GM18502 (cell line): ENCODE data around the gene BCDIN3D.

Experiments used
- ATAC-seq: cut with Tn5 transposase; IDR thresholded peaks from one replicate; pipeline ENCODE4 v1.9.1; 2021; ENCODE audit warnings: mild to moderate bottlenecking; ENCODE audit not compliant: unreplicated experiment, poor library complexity

Gene BCDIN3D

DNA sequence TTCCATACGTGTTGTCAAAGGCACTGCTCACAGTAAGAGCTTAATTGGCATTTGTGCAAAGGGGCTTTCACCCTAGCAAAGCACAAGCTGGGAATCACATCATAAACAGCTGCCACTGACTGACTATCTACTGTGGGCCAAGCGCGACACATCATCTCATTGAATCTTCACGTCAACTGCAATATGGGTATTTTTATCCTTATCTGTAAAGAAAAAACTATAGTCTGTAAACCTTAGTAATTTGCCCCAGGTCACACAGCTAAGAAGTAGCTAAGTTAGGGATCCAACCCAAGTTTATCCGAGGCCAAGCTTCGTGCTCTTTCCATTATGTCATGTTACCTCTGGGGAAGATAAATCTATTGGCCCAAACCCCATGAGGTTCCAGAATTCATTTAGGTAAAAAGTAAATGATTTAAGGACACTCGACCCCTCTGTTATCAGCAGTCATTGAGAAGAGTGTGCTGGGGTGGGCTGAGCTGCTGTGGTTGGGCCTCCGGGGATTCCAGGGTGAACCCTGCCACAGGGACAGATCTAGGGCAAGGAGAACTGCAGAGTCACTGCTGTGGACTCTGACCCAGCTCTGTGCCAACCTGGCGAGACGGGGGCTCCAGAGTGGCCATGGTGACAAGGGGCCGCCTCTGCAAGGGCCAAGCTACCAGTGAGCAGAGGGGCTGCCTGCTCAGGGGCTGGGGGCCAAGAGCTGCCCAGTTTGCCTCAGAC, 42.3 kb downstream of the BCDIN3D start:
- ATAC-seq: no peak

DNA sequence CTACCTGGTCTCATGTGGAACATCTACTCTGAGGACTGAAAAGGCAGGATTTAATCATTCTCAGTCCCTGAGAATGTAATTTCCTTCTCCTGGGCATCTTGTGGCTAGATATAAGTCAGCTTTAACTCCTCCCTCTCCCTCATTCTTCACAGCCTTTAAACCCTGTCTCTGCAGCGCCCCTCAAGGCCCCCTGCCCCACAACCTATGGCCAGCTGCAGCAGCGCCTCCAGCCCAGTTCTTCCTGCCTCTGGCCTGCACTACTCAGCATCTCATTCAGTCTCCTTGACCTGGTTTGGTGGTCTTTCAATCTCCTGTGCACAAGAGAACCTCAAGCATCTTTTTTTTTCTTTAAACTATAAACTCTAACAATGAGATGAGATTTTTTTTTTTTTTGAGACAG, 44.0 kb downstream of the BCDIN3D start:
- no peak for ATAC-seq

DNA sequence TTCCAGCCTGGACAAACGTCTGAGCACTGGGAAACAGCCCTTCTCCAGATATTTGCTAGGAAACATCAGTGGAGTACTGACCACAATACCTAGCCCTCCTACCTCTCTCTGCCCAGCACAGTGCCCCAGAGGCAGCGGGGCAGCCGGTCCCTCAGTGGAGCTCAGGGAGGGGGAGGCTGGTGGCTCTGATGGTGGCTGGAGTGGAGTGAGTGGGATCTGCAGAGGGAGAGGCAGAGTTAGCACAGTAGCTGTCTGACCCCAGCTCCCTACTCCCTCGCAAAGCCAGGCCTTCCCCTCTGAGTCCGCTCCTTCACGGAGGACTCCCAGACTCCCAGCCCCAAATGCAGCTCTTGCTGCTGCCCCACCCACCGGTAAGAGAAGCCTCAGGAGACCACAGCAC, 44.7 kb downstream of the BCDIN3D start:
- no peak for ATAC-seq

DNA sequence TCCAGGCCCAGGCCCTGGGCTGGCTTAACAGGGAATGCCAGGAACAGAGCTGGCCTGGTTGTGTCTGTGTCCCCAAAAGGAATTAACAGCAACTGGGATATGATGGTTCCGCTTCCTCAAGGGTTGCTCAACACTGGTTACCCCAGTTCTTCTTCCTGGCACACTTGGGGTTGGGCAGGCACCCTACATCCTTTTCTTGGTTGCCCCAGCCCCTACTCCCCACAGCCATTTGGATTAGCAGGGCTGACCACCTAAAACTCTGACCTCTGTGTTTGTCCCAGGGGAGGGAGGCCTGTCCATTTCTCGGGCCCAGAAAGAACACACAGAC, 45.5 kb downstream of the BCDIN3D start:
- no peak for ATAC-seq

DNA sequence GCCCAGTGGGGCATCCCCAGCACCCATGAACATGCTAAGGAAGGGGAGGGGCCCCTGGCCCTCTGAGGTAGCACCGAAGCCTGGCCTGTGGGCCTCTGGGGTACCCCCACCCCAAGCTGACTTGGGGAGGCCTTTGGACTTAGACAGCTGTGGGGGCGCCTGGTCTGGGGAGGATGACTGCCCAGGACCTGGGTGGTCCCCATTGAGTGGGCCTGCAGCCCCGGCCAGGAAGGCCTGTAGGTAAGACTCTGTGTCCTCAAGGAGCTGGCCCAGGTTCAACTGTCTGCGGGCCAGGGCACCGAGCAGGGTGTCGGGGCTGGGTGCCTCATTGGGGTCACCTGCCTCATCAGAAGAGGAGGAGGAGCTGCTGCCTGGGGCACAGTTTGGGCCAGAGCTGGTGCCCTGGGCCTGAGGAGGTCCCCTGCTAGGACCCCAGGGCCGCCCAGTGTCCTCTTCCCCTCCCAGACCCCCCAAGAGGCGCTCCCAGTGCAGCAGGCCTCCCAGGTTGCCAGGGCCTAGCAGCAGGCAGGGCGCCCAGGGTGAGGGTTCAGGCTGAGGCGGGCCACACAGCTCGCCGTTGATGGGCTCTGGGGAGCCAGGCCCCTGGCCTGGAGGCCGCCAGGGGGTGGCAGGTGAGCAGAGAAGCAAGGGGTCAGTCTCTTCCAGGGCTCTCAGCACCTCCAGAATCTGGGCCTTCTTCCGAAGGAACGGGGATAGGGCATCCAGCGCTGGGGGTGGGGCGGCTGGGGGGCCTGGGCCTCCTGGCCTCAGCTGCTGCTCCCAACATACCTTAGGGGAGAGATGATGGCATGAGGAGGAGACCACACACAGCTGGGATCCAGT, 46.1 kb downstream of the BCDIN3D start:
- no peak for ATAC-seq

DNA sequence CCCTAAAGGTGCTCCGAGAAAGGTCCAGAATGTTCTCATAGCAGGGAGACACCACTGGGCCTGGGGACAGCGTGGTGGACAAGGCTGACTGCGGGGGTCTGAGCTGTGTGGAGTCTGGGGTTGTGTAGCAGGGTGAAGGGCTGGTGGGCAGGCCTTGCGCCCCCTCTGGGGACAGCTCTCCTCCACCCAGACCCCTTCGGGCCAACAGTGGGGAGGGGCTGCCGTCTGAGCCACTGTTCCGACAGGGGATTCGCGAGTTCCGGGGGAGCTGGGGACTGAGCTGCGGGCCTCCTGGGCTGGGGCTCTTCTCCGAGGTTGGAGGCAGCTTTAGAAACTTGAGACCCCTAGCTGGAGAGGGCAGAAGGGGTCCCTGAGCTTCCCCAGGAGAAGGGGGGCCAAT, 46.8 kb downstream of the BCDIN3D start:
- ATAC-seq: no peak

DNA sequence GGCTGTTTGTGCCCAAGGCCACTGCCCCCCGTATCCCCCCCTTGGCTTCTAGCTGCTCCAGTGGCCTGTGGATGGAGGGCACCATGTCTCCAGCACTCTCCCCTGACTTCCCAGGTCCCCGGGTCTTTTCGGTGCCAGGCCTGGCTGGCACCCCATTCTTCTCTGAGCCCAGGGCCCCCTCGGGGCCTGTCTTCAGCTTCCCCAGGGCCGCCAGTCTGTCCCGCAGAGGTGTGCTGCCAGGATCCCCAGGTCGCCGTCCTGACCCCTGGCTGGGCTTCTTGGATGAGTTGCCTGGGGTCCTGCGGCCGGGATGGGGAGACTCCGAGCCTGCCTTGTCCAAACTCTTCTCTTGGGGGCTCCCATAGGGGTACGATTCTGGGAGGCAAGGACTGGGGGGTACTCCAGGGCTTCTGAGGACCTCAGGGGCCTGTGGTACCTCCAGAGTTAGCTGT, 47.2 kb downstream of the BCDIN3D start:
- no peak for ATAC-seq

DNA sequence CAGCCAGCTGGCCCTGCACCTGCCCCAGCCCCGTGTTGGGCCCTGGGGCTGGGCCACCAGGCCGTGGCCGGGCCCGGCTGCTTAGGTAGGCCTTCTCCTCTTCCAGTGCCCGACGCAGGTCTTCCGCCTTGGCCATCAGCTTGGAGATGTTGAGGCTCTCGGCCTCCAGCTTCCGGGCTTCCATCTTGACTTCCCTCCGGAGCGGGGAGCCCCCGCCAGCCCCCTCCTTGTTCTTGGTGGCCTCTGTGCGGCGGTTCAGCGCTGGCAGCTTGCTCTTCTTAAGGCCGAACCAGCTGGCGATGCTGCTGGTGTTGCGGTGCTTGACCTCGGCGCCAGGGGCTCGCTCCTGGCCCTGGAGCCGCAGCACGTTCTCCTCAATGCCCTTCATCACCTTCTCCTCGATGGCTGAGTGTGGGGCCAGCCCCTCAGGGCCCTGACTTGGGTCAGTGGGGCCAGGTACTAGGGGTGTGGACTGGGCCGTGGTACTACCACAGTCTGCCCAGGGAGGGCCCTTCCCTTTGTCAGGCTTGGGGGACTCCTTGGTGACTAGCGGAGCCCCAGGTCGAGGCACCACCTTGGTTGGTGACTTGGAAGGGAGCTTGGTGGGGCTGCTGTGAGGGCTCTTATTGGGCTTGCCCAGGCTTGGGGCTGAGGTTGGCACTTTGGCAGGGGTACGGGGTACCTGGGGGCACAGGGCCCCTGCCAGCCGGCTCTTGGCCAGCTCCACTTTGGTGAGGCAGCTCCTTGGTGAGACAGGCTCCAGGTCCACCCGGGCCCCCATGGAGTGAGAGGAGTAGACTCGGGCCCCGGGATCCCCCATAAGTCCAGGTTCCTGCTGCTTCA, 47.9 kb downstream of the BCDIN3D start:
- no peak for ATAC-seq

DNA sequence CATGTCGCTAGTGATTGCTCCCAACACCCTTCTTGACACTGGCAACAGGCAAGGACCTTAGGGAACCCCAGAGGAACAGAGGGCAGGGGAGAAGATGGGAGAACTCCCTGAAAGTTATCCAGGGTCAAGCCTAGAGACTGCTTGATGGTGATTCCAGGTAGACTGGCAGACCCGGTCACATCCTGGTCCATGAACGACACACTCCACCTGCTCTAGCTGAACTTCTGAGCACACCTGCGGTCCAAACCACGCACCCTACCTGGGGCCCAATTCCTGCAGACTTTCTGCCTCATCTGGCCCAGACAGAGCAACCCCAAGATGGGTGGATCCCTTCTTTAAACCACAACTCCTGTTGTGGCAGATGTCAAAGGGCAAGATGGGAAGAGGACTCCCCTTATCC, 48.9 kb downstream of the BCDIN3D start:
- ATAC-seq: no peak

DNA sequence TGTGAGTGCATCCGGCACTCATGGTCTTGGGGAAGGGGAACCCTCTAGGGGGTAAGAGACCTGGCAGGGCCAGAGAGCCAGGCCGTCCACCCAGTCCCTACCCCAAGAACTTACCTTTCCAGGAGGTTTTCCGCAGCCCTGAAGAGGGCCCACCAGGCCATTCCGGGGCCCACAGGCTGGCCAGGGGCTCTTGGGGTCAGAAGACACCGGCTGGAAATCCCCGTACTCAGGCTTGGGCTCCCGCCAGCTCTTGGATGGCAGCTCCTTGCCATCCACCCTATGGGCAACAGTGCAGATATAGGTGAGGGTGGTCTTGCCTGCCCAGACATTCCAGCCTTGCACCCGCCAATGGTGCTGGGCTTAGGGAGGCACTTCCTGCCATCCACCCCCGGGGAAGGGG, 49.3 kb downstream of the BCDIN3D start:
- no peak for ATAC-seq

DNA sequence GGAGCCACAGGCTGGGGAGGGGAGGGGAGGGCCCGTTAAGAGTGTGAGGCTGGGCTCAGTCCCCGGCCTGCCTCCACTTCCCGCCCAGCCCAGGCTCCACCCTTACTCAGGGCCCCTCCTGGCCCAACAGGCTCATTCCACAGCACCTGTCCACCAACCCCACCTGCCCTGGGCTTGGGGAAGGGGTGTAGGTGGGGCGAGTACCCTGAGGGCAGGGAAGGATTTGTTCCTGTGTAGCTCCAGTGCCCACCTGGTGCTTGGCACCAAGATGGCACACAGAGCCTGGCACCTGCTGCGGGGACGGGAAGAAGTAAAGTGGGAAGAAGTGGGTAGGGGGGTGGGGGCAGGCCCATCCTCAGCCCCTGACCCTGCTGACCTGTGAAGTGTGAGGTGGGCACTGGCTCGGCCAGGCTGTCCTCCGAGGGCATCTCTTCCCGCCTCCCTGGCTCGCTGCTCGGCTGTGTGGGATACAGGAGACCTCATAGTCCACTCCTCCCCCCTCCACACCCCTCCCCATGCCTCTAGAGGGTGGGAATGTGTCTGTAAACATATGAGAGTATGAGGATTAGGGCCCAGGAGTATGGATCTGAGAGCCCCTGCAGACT, 49.8 kb downstream of the BCDIN3D start:
- no peak for ATAC-seq

DNA sequence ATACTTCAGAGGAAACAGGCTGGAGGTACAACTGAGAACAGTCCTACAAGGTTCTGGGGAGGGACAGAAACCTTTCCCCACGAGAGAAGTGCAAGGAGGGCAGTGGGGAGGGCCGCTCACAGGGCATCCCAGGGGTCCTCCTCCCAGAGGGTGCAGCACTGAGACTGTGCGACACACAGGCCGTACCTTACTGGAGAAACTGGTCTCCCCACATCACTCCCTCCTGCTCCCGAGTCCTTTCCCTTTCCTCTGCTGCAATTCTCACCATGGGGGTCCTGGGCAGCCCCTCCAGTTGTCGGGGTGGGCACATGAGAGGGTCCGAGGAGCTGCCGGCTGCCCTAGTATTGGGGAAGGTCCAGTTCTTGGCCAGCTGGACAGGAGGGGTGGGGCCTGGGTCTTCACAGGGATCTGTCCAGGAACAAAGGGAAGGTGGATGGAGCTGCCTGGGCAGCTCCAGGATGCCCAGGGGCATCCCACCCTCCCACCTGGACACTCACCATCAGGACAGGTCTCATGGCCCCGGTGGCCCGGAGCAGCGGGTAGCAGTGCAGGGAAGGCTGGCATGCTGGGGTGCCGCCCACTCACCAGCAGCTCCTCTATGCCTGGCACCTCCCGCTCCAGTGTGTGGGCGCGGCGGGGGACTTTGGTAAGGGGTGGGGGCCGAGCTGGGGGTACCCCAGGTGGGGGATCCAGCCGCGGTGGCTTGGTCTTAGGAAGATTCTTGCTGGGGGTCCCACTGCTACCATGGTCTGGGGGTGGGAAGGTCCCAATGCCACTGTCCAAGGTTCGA, 50.5 kb downstream of the BCDIN3D start:
- ATAC-seq: no peak

DNA sequence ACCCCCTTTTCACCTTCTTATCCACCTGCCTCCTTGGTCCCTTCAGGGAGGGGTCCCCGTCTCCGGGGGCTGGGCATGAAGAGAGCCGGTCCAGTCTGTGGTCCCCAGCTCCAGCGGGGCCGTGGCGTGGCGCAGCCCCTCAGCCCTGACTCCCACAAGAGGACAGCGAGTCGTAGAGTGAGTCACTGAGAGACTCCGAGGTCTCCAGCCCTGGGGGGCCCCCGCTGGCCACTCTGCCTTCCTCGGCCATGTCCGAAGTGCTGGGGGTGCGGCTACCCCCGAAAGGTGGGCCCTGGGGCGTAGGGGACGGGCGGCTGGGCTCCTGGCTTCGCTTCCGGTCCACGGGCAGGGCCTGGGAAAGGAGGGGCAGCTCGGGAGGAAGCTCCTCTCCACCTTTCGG, 51.2 kb downstream of the BCDIN3D start:
- ATAC-seq: no peak

DNA sequence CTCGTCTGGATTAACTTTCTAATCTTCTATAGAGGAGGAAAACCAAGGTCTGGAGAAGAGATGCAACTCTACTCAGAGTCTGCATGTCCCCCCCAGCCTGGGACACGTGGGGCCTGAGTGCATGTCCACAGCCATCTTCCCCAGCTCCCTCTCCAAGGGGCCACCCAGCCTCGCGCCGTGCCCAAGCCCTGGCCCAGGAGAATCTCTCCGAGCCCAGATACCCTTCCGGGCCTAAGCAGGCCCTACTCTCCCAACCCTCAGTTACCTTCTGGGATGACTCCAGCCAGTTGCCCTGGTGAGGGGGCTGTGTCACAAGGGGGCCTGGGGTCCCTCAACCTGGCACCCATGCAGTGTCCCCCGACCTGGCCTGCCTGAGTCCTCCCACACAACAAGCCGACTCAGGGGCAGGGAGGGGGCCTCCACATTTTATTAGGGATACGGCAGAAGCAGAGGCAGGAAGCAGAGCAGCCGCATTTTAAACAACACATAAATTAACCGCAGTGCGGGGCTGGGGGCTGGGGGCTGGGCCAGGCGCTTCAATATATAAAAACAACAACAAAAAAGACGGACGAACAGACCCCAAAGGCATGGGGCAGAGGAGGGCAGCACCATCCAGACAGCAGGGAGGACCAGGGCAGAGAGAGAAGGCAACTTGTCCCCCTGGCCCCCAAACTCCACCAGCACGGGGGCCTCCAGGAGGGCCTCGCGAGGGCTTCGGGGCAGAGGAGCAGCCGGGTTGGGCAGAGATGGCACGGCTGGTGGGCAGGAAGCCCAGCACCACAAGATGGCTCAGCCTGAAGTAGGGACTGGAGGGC, 52.0 kb downstream of the BCDIN3D start:
- ATAC-seq: no peak

DNA sequence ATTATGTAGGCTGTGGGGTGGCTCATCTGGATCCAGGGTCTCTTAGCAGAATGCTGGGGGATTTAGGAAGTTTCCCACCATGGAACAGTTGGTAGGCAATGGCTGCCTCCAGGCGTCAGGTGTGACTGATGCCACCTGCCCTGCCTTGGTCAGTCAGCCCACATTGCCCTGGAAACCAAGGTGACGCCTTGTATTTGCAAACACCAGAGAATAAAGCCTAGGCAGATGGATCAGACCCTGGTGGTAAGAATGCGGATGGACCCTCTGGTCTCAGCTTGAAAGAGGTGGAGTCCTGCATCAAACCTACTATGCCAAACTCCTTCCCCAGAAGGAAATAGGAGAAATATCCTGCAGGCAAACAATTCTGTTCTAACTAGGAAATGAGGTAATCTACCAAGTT, 52.9 kb downstream of the BCDIN3D start:
- no peak for ATAC-seq

DNA sequence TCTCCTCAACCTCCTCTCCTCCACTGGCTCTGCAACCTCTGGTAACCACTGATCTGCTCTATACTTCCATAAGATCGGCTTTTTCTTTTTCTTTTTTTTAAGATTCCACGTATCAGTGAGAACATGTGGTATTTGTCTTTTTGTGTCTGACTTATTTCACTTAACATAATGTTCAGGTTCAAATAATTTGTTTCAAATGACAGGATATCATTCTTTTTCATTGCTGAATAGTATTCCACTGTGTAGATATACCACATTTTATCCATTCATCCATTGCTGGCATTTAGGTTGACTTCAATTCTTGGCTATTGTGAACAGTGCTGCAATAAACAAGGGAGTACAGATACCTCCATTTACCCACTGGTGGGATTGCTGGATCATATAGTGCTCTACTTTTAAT, 55.2 kb downstream of the BCDIN3D start:
- ATAC-seq: no peak
